HG02943 (cell line): ENCODE results near the gene CORO1A.
"Not testable (repeated sequence)": the region's sequence is repeated elsewhere in the genome, so short reads cannot be mapped to it uniquely, and the experiment has no call there.

Source experiments
- ATAC-seq: cut with Tn5 transposase; IDR thresholded peaks from one replicate; pipeline ENCODE4 v1.9.1; 2021; ENCODE audit warnings: mild to moderate bottlenecking, low read depth, moderate library complexity; ENCODE audit not compliant: unreplicated experiment

CORO1A gene

GRCh38 chr16:30169416-30169815 lies 14.0 kb upstream of the CORO1A start:
- ATAC-seq = not testable (repeated sequence)

GRCh38 chr16:30170145-30170544 lies 13.3 kb upstream of the CORO1A start:
- ATAC-seq = not testable (repeated sequence)

GRCh38 chr16:30173054-30173453 lies 10.3 kb upstream of the CORO1A start:
- ATAC-seq = no peak

- ATAC-seq = not testable (repeated sequence)
Measured at GRCh38 chr16:30176876-30177275, 6.5 kb upstream of the CORO1A start.

- no peak for ATAC-seq
Measured at GRCh38 chr16:30179195-30179594, 4.2 kb upstream of the CORO1A start.

GRCh38 chr16:30179931-30180330 lies 3.5 kb upstream of the CORO1A start:
- no peak for ATAC-seq

GRCh38 chr16:30180741-30181140 lies 2.7 kb upstream of the CORO1A start:
- no peak for ATAC-seq

- peak; percentile 39 for ATAC-seq
Measured at GRCh38 chr16:30184096-30184890, 891 bp downstream of the CORO1A start.

GRCh38 chr16:30184891-30185682 lies 1.7 kb downstream of the CORO1A start:
- no peak for ATAC-seq

GRCh38 chr16:30185683-30186421 lies 2.5 kb downstream of the CORO1A start:
- no peak for ATAC-seq

GRCh38 chr16:30186444-30186781 lies 3.0 kb downstream of the CORO1A start:
- ATAC-seq = no peak

- ATAC-seq = no peak
Measured at GRCh38 chr16:30186782-30187555, 3.6 kb downstream of the CORO1A start.

- no peak for ATAC-seq
Measured at GRCh38 chr16:30187556-30187865, 4.1 kb downstream of the CORO1A start.

GRCh38 chr16:30187971-30188561 lies 4.7 kb downstream of the CORO1A start:
- ATAC-seq = no peak

GRCh38 chr16:30191158-30191557 lies 7.8 kb downstream of the CORO1A start:
- ATAC-seq = not testable (repeated sequence)

GRCh38 chr16:30193098-30193497 lies 9.7 kb downstream of the CORO1A start:
- peak; percentile 17 for ATAC-seq

- ATAC-seq = peak; percentile 77
Measured at GRCh38 chr16:30193615-30194014, 10.2 kb downstream of the CORO1A start, which contains the start of the genes BOLA2B and SLX1A. BOLA2B (minus strand) TSS chr16:30193666; CDS start chr16:30193595, 71 bp downstream. SLX1A (plus strand) TSS chr16:30193875; CDS start chr16:30194085, 210 bp downstream.

GRCh38 chr16:30194172-30194925 lies 10.9 kb downstream of the CORO1A start:
- ATAC-seq = peak; percentile 64

GRCh38 chr16:30197001-30197400 lies 13.6 kb downstream of the CORO1A start:
- not testable (repeated sequence) for ATAC-seq
